Mammary epithelial cell (primary cell): ENCODE data around the gene CELSR2.

Experiments used
- CTCF ChIP-seq, 2 donors: IDR thresholded peaks in 1 of 2; conservative IDR thresholded peaks in 1 of 2; 2 replicates each; pipeline ENCODE4 v1.5.1; 2011 to 2012; ENCODE audit warnings: inconsistent platforms in 2 of 2, low read length in 2 of 2, mild to moderate bottlenecking in 2 of 2, control low read depth in 1 of 2, low read depth in 1 of 2; ENCODE audit not compliant: insufficient read depth in 1 of 2; ENCODE audit errors: extremely low read depth in 1 of 2
- EZH2 ChIP-seq: IDR thresholded peaks from 2 replicates; pipeline ENCODE4 v1.6.1; 2012; ENCODE audit warnings: low read length, inconsistent platforms, borderline replicate concordance

GRCh38 chr1:109265741-109266330 lies 16.5 kb downstream of the CELSR2 start:
- TF ChIP-seq CTCF (conservative IDR thresholded peaks at IDR 0.05 in 1 of 2, IDR thresholded peaks at IDR 0.05 in 1 of 2; ENCODE audit: extremely low read depth in 1 of 2, insufficient read depth in 1 of 2, low read depth in 1 of 2, low read length in 2 of 2) = no peak
- no peak for TF ChIP-seq EZH2
